NCI-H526 (cell line): ENCODE measurements around the gene PDXDC1.
"Not testable (repeated sequence)": the region's sequence is repeated elsewhere in the genome, so short reads cannot be mapped to it uniquely, and the experiment has no call there.

ENCODE experiments used
- DNase-seq, 2 experiments: peaks; one replicate each; lab custom pipeline; 2025; lab: John Stamatoyannopoulos, UW

PDXDC1 gene

DNA sequence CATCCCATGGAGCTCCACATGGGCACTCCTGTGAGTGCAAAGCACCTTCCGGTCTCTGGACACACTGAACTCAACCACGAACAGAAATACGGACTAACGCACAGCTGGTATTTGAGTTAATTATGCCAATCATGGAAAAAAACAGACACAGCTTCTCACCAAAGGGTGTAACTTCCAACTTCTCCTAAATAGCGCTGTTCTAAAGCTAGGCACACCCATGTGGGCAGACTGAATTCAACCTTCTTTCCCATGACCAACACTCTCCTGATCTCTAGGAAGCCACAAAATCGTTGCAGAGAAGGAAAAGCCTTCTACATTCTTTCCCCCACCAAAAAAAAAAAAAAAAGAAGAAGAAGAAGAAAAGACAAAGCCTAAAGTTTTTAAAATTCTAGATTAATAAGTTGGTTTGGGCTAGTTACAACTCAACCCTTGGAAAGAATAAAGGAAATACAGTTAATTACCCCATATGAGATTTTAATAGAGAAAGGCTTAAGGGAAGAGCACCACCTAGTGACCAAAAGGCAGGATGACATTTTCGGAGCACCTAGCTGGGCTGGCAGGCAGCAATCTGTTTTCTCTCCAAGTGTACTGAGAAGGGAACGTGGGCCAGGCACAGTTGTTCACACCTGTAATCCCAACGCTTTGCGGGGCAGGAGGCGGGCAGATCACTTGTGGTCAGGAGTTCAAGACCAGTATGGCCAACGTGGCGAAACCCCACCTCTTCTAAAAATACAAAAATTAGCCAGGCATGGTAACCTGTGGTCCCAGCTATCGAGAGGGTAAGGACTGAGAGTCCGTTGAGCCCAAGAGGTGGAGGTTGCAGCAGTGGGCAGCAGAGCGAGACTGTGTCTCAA is 97.3 kb downstream of the PDXDC1 start:
- DNase-seq = not testable (repeated sequence)

GRCh38 chr16:15073101-15073500 is 98.3 kb downstream of the PDXDC1 start:
- DNase-seq = no peak

GRCh38 chr16:15076161-15076560 is 101.3 kb downstream of the PDXDC1 start:
- DNase-seq = not testable (repeated sequence)

DNA sequence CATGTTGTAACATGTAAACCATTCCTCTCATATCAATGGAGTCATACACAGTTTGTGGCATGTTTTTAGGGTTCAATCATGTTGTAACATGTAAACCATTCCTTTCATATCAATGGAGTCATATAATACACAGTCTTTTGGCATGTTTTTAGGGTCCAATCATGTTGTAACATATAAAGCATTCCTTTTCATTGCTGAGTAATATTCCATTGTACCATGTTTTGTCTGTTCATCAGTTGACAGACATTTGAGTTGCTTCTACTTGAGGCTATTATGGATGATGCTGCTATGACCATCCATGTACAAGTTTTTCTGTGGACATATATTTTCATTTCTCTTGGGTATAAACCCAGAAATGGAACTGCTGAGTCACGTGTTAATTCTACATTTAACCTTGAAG is 106.1 kb downstream of the PDXDC1 start:
- DNase-seq = not testable (repeated sequence)

- not testable (repeated sequence) for DNase-seq
Observed at GRCh38 chr16:15082788-15083187, 108.0 kb downstream of the PDXDC1 start.

DNA sequence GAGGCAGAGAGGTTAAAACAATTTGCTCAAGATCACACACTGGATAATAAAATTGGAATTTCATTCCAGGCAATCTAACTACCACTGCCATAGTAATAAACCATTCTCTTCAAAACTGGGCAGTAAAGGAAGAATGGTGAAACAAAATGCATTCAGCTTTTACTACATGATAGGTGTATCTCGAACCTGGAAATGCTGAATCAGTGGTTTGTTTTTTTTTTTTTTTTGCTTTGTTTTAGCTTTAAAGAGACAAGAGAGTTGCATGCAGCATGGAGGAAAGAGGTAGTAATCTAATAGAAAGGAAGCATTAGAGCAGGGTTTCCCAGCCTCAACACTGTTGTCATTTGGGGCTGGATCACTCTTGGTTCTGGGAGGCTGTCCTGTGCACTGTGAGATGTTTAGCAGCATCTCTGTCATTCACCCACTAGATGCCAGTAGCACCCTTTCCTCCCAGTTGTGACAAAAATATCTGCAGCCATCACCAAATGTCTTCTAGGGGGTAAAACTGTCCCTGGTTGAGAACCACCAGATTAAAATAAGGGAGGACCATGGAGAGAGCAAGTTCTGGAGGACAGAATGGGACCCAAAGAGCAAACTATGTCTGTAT is 115.9 kb downstream of the PDXDC1 start:
- DNase-seq = not testable (repeated sequence)

DNA sequence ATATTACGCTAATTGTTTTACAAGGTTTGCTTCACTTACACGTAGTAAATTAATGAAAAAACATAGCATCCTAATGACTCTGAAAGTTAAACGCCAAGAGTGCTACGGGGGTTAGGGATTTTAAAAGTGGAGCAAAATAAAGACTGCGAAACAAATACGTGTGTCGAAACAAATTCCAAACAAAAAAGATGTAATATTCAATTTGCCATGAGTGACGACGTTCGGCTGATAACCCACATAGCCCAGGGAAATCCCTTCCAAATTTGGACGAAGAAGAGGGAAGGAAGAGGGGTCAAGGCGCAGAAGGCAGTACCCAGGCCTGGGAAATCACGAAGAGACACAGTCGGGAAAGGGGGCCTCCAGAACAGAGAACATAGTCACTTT is 118.7 kb downstream of the PDXDC1 start:
- not testable (repeated sequence) for DNase-seq

DNA sequence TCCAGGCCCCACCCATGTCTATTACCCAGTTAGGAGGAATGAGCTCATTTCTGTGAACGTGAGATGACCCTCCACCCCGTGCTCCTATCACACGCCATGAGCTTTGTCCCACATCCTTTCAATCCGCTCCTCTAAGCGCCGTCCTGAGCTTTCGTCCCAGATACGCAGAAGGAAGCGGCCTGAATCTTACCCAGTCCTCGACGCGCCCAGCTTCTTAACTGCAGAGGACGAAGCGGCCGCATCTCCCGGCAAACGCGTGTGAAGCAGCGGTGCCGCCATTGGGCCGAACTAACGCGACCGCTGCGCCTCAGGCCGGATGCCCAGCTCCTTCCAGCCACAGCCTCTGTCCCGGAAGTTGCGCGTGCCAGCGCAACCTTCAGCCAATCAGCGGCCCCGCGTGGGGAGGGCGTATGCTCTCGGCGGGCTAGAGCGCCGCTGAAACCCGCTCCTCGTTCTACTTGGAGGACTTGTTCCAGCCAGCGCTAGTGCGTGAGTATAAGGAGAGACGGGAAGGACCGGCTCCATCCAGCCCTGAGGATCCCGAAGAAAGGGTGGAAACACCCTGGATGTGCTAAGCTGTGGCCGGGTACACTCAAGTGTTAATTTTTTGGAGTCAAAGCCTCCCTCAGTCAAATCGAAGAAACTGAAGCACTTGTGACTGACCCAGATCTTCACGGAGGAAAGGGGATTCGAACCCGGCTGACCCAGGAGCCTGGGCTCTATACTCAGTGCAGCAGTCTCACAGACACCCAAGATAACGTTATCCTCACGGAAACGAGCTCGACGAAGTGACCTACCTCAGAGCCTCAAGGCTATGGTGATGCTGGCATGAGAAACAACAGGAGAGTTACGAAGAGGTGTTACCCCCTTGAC is 119.4 kb downstream of the PDXDC1 start, which contains the start of gene RRN3:
TSS of gene RRN3 (minus strand) at position 318 of the 873 bp plus-strand sequence. CDS start at position 279, 39 bp downstream.
- DNase-seq = peak; percentile 89 to 95

DNA sequence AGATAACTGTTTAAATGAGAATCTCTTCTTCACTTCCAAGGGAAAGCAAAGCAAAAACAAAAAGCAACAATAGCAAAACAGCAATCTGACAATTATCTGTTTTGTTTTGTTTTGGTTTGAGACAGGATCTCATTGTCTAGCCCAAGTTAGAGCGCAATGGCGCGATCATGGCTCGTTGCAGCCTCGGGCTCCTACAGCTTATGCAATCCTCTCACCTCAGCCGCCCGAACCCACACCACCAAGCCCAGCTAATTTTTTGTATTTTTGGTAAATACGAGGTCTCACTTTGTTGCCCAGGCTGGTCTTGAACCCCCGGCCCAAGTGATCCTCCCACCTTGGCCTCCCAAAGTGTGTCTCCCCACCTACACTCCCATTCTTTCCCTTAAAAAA is 121.8 kb downstream of the PDXDC1 start:
- DNase-seq = not testable (repeated sequence)

GRCh38 chr16:15099366-15099909 is 124.6 kb downstream of the PDXDC1 start:
- not testable (repeated sequence) for DNase-seq

DNA sequence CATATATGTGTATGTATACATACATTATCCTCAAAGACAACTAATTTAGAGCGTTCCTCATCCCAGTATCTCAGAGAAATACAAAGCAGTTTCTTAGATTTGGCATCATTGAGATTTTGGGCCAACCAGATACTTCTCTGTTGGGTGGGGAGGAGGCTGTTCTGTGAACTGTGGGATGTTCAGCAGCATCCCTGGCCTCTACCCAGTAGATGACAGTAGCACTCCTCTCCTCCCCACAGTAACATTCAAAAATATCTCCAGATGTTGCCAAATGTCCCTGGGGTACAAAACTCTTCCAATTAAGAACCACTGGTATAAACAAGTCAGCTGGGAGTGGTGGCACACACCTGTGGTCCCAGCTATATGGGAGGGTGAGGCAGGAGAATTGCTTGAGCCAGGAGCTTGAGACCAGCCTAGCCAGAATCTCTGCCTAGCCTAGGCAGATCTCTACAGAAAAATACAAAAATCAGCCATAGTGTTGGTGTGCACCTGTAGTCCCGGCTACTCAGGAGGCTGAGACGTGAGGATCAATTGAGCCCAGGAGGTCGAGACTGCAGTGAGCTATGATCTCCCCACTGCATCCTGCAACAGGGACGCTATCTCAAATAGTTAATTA is 125.7 kb downstream of the PDXDC1 start:
- not testable (repeated sequence) for DNase-seq

GRCh38 chr16:15127641-15128425 is 153.0 kb downstream of the PDXDC1 start:
- DNase-seq = not testable (repeated sequence)

- DNase-seq = not testable (repeated sequence)
Observed at GRCh38 chr16:15130256-15130932, 155.6 kb downstream of the PDXDC1 start.

DNA sequence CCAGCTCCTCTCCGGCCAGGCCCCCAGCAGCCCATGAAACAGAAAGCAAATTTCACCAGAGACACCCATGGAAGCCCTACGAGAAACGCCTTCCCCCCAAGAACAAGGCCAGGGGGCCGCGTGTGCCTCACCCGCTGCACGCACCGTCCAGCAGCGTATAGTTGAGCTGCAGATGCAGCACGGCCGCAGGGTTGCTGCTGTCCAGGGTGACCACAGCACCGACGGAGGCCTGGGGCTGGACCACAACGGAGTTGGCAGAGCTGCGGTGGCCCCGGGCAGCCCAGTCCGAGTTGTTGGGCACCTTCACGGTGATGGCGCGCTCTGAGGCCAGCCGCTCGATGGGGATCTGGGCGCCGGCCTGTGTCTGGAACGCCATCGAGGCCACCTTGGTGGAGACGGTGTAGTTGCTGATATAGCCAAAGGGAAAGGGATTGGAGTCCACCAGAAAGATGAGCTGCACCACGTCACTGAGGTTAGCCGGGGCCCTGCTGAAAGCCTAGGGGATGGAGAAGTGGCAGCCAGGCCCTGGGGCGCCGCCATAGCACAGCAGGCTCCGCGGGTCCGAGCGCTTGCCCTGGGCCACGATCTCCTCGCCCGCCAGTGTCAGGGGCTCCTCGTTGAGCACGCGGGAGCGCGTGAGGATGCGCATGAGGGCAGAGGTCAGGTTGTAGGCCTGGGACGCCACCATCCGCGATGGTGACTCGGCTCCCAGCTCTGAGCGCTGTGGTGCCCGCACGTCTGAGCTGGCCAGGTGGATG is 156.3 kb downstream of the PDXDC1 start:
- DNase-seq = not testable (repeated sequence)

DNA sequence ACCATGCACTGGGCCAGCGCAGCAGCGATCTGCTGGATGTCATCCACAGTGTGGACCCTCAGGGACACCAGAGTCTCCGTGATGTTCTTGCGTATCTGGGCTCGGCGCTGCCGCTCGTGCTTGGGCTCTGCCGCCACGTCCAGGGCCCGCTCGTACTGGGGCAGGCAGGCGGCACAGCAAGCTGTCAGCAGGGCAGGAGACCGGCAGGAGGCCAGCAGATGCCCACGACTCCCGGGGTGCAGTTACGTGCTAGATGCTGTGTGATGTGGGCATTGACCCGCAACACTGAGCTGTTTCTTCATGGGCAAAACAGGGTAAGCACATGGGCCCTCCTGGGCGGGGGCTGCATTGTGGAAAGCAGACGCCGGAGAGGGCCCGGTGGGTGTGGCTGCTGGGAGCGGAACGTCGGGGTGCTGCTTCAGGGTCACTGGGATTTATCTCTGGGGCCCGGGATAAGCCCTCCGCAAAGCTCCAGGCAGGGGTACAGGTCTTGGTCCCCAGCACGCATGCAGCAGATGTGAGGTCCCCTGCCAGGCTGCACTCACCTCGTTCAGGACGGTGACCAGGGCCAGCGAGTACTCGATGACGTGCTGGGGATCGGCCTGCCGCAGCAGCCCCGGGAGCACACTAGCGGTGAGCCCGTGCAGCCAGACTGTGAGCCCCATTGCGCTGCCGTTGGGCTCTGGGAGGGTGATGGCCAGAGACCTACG is 158.0 kb downstream of the PDXDC1 start:
- DNase-seq = not testable (repeated sequence)

DNA sequence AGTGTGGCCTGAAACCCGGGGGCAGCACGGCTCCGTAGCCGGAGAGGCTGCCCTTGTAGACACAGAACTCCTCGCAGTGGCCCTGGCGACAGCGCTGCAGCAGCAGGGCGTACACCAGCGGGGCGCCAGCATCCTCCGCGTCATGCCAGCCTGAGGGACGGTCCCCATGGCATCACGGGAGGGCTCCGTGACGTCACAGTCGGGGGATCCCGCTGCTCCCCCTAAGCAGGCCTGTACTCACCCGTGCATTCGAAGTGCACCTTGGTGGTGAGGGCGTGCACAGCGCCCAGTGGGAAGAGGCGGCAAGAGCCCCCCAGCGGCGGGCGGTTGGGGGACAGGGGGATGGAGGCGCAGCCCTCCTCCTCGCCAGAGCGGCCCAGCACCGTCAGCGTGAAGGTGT is 158.7 kb downstream of the PDXDC1 start:
- DNase-seq = not testable (repeated sequence)

DNA sequence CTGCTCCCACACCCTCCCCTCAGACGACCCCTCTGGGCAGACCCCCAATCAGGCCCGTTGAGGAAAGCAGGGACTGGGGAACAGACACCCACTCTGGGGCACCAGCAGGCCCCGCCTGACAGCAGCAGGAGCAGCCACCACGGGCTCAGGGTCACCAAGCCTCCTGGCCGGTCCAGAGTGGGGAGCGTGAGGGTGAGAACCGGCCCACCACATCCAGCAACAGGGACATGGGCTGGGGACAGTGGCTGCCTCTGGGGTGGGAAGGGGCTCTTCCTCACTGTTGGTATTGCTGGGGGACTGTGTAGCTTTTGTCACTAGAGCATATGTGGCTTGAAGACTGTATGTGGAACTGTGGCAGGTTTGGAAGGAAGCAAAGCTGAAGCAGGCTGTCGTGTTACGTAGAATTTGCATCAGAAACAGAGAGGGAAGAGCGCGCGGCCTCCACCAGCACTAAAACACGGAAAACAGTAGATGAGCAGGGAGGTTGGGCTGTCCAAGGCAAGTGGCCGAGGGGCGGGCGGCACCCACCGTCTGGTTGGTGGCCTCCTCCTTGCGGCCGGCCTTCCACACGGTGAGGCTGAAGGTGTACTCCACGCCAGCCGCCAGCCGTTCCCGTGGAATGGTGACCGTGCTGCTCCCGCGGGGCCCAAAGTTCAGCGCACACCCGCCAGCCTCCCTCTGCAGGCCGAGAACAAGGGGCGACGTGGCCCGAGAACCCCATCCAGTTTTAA is 160.1 kb downstream of the PDXDC1 start:
- not testable (repeated sequence) for DNase-seq
